HG03108 (cell line): ENCODE data around the gene SEPTIN3.

ENCODE experiments used
- ATAC-seq: cut with Tn5 transposase; IDR thresholded peaks from one replicate; pipeline ENCODE4 v1.9.1; 2021; ENCODE audit warnings: moderate library complexity; ENCODE audit not compliant: unreplicated experiment

Gene SEPTIN3

GRCh38 chr22:41975299-41976069 is 6.2 kb downstream of the SEPTIN3 start:
- ATAC-seq = no peak

- no peak for ATAC-seq
These were observed 7.0 kb downstream of the SEPTIN3 start for GRCh38 chr22:41976070-41976901.

GRCh38 chr22:41976961-41977566 is 7.8 kb downstream of the SEPTIN3 start:
- no peak for ATAC-seq

GRCh38 chr22:41978732-41979131 is 9.5 kb downstream of the SEPTIN3 start:
- ATAC-seq = no peak

GRCh38 chr22:41979423-41980250 is 10.4 kb downstream of the SEPTIN3 start:
- ATAC-seq = no peak

- no peak for ATAC-seq
These were observed 13.6 kb downstream of the SEPTIN3 start for GRCh38 chr22:41982865-41983264.

- no peak for ATAC-seq
These were observed 14.5 kb downstream of the SEPTIN3 start for GRCh38 chr22:41983513-41984405.

- ATAC-seq = no peak
These were observed 18.0 kb downstream of the SEPTIN3 start for GRCh38 chr22:41987276-41987675.

GRCh38 chr22:41989246-41989645 is 20.0 kb downstream of the SEPTIN3 start:
- ATAC-seq = no peak

- no peak for ATAC-seq
These were observed 21.9 kb downstream of the SEPTIN3 start for GRCh38 chr22:41991111-41991510.

GRCh38 chr22:41992496-41992895 is 23.3 kb downstream of the SEPTIN3 start:
- no peak for ATAC-seq

GRCh38 chr22:41995211-41995610 is 26.0 kb downstream of the SEPTIN3 start:
- no peak for ATAC-seq

GRCh38 chr22:41996826-41997225 is 27.6 kb downstream of the SEPTIN3 start:
- no peak for ATAC-seq

- peak; percentile 58 for ATAC-seq
These were observed 29.4 kb downstream of the SEPTIN3 start, which contains the start of gene WBP2NL for GRCh38 chr22:41998361-41999261. WBP2NL (plus strand) TSS chr22:41998788; CDS start chr22:41998819, 31 bp downstream.

- ATAC-seq = no peak
These were observed 31.2 kb downstream of the SEPTIN3 start for GRCh38 chr22:42000466-42000865.

GRCh38 chr22:42001121-42001520 is 31.9 kb downstream of the SEPTIN3 start:
- ATAC-seq = no peak

- ATAC-seq = no peak
These were observed 32.5 kb downstream of the SEPTIN3 start for GRCh38 chr22:42001706-42002105.

GRCh38 chr22:42007922-42008321 is 38.7 kb downstream of the SEPTIN3 start:
- no peak for ATAC-seq

GRCh38 chr22:42010778-42011177 is 41.5 kb downstream of the SEPTIN3 start:
- ATAC-seq = no peak
